K562 (cell line): ENCODE measurements around the gene SLCO2A1. TPM values are rescaled to one million over a fixed set of nuclear protein-coding genes. Genes with fewer than 3 reads are reported as not detected.

ENCODE experiments used
- ATAC-seq: fragments of 200-7000 bp; cut with Tn5 transposase; 3 replicates; pipeline ENCODE4 v1.9.1; 2020; ENCODE audit warnings: moderate library complexity
- BruUV-seq: library from RNA; stranded (reverse); fragments of 400-500 nt; replicated peaks from 2 replicates; lab custom pipeline; 2021; lab: Mats Ljungman, UMichigan
- CTCF ChIA-PET: fragments of 300-600 bp; formaldehyde crosslinking; extraction: SDS; loops from one replicate; lab custom pipeline; 2021; ENCODE audit warnings: low intra/inter-chr PET ratio; lab: Yijun Ruan, JAX
- POLR2A ChIA-PET: fragments of 300-600, 350-650 bp; sonication (Branson Sonifier 250); formaldehyde crosslinking; extraction: SDS; loops from one replicate; lab custom pipeline; 2021; ENCODE audit warnings: antibody characterized with exemption, inconsistent platforms; lab: Yijun Ruan, JAX
- DNase-seq, 4 experiments: peaks; one replicate each; pipeline versions ENCODE4 v3.0.0 to v3.0.0-alpha.2; 2011 to 2018; ENCODE audit warnings: low spot score in 3 of 4, mixed read lengths in 3 of 4; ENCODE audit errors: extremely low read depth in 1 of 4
- FAIRE-seq: peaks from 2 replicates; lab custom pipeline; 2011; peaks lifted over from hg19 to GRCh38; lab: Jason Lieb, UNC
- H2AFZ ChIP-seq: 2 replicates; pipeline ENCODE4 v1.6.0; 2011; ENCODE audit warnings: low read depth, low read length, control low read depth, inconsistent platforms
- H3K27ac ChIP-seq: fragments of 200-600 bp; 3 replicates; pipeline ENCODE4 v1.8.0; 2011; ENCODE audit warnings: low read depth, mild to moderate bottlenecking, control low read depth, inconsistent platforms, low read length, moderate library complexity, mixed read lengths; ENCODE audit errors: extremely low read depth
- H3K27me3 ChIP-seq, 2 experiments: fragments of 300-600 bp in 1 of 2; 2 replicates in 1 of 2; 3 replicates in 1 of 2; pipeline versions ENCODE4 v1.6.0 to v1.8.0; 2011; ENCODE audit warnings: inconsistent platforms in 2 of 2, low read length in 2 of 2, mild to moderate bottlenecking in 1 of 2, mixed read lengths in 1 of 2, moderate library complexity in 1 of 2; ENCODE audit not compliant: control insufficient read depth in 2 of 2, insufficient read depth in 2 of 2
- H3K36me3 ChIP-seq: fragments of 300-600 bp; 3 replicates; pipeline ENCODE4 v1.8.0; 2011; ENCODE audit warnings: mild to moderate bottlenecking, low read length, inconsistent platforms; ENCODE audit not compliant: control insufficient read depth, insufficient read depth
- H3K4me1 ChIP-seq, 2 experiments: fragments of 200-600 bp in 1 of 2; replicated peaks in 1 of 2; 2 replicates in 1 of 2; 3 replicates in 1 of 2; pipeline versions ENCODE4 v1.5.1 to v1.8.0; 2011; ENCODE audit warnings: inconsistent platforms in 2 of 2, low read length in 2 of 2, mild to moderate bottlenecking in 1 of 2, mixed read lengths in 1 of 2, moderate library complexity in 1 of 2; ENCODE audit not compliant: control insufficient read depth in 2 of 2, insufficient read depth in 2 of 2
- H3K4me2 ChIP-seq: 2 replicates; pipeline ENCODE4 v1.6.1; 2011; ENCODE audit warnings: low read length, control low read depth, inconsistent platforms, mixed read lengths; ENCODE audit not compliant: insufficient read depth
- H3K4me3 ChIP-seq: fragments of 200-600 bp; sonication (generic), shearing (Covaris generic); 2 replicates; pipeline ENCODE4 v1.5.1; 2016; ENCODE audit warnings: control low read depth, inconsistent platforms
- H3K79me2 ChIP-seq: fragments of 200-600 bp; 3 replicates; pipeline ENCODE4 v1.8.0; 2011; ENCODE audit warnings: low read length, inconsistent platforms; ENCODE audit not compliant: control insufficient read depth, insufficient read depth
- H3K9ac ChIP-seq, 2 experiments: 2 replicates each; pipeline versions ENCODE4 v1.6.0 to v1.6.1; 2011; ENCODE audit warnings: low read depth in 2 of 2, low read length in 2 of 2, control low read depth in 1 of 2, inconsistent platforms in 1 of 2, mild to moderate bottlenecking in 1 of 2, mixed read lengths in 1 of 2; ENCODE audit not compliant: insufficient read depth in 1 of 2
- H3K9me1 ChIP-seq: one replicate; pipeline ENCODE4 v1.6.0; 2011; ENCODE audit warnings: inconsistent platforms, mild to moderate bottlenecking, low read length, moderate library complexity; ENCODE audit not compliant: control insufficient read depth, insufficient read depth
- H3K9me3 ChIP-seq: replicated peaks from 2 replicates; pipeline ENCODE4 v1.5.1; 2011; ENCODE audit warnings: low read depth, low read length, inconsistent platforms; ENCODE audit not compliant: control insufficient read depth, insufficient read depth
- H4K20me1 ChIP-seq: replicated peaks from 2 replicates; pipeline ENCODE4 v1.6.1; 2011; ENCODE audit warnings: low read length, inconsistent platforms, mixed read lengths; ENCODE audit not compliant: control insufficient read depth, insufficient read depth
- CTCF ChIP-seq, 3 experiments: IDR thresholded peaks in 2 of 3; conservative IDR thresholded peaks in 1 of 3; 2 replicates each; pipeline ENCODE4 v1.5.1; 2011 to 2012; ENCODE audit warnings: low read length in 3 of 3, mild to moderate bottlenecking in 3 of 3, control low read depth in 2 of 3, improper control_type of control experiment in 1 of 3, inconsistent platforms in 1 of 3, low read depth in 1 of 3, mixed read lengths in 1 of 3, moderate library complexity in 1 of 3; ENCODE audit not compliant: insufficient read depth in 2 of 3
- FOXO4 ChIP-seq: fragments of 450-650 bp; formaldehyde crosslinking; IDR thresholded peaks from 2 replicates; pipeline ENCODE4 v1.4.0; 2020; ENCODE audit warnings: mild to moderate bottlenecking, moderate library complexity
- LEF1 ChIP-seq: fragments of 450-650 bp; IDR thresholded peaks from 2 replicates; pipeline ENCODE4 v1.6.1; 2016; ENCODE audit warnings: mild to moderate bottlenecking
- RAD21 ChIP-seq, 2 experiments: fragments of 250-450 bp in 1 of 2; fragments of 450-650 bp in 1 of 2; sonication (Bioruptor Pico) in 1 of 2; formaldehyde crosslinking in 1 of 2; IDR thresholded peaks in 1 of 2; conservative IDR thresholded peaks in 1 of 2; 2 replicates each; pipeline versions ENCODE4 v1.4.0 to v1.8.0; 2020 to 2022; ENCODE audit warnings: mild to moderate bottlenecking in 2 of 2, moderate library complexity in 1 of 2
- REST ChIP-seq, 2 experiments: fragments of 450-650 bp; formaldehyde crosslinking in 1 of 2; IDR thresholded peaks; 2 replicates each; pipeline versions ENCODE4 v1.4.0 to v1.6.1; 2014 to 2020; ENCODE audit warnings: mild to moderate bottlenecking in 2 of 2, borderline replicate concordance in 1 of 2, low read depth in 1 of 2
- SMC3 ChIP-seq: conservative IDR thresholded peaks from 2 replicates; pipeline ENCODE4 v1.6.1; 2011; ENCODE audit warnings: low read depth, low read length, improper control_type of control experiment; ENCODE audit not compliant: insufficient read depth
- whole genome bisulfite sequencing: fragments of 100-300 bp; shearing (Covaris generic); methylation state at CpG from one replicate; pipeline ENCODE4 v1.1.6; 2016; ENCODE audit warnings: low coverage, mixed read lengths; ENCODE audit not compliant: insufficient coverage; ENCODE audit errors: missing lambda C conversion rate; 5-methylcytosine and 5-hydroxymethylcytosine counted together
- in situ Hi-C: fragments of 300-500 bp; cut with MboI; formaldehyde crosslinking; loops from 4 replicates; pipeline ENCODE4 v1.15.0; 2018; ENCODE audit warnings: inconsistent platforms, mixed read lengths
- intact Hi-C: fragments of 100-400 bp; cut with micrococcal nuclease; formaldehyde crosslinking; loops from 2 replicates; pipeline ENCODE4 v1.14.2; 2022
- polyA plus RNA-seq, 8 experiments: library from polyadenylated mRNA; depleted of rRNA in 4 of 8; stranded (reverse) in 5 of 8; unstranded in 3 of 8; fragments of >200 nt; fragmentation: Nextera tagmentation in 2 of 8; fragmentation: Illumina TruSeq in 1 of 8; extraction: Ambion mirVana in 2 of 8; extraction: Trizol in 1 of 8; gene quantifications; 2 replicates each; pipeline versions ENCODE4 v1.2.1 to v1.2.3, GENCODE V29; 2011 to 2014; ENCODE audit warnings: inconsistent platforms in 1 of 8, missing spikeins in 1 of 8
- total RNA-seq, 7 experiments: library from RNA; depleted of rRNA in 6 of 7; stranded (reverse); fragments of >200 nt in 6 of 7; fragmentation: Illumina TruSeq in 2 of 7; extraction: Trizol in 2 of 7; gene quantifications; 2 replicates each; pipeline versions ENCODE4 v1.2.1 to v1.2.3, GENCODE V29; 2011 to 2021; ENCODE audit warnings: low replicate concordance in 1 of 7

Gene SLCO2A1
- total and polyA plus RNA-seq, 9 of the 15 experiments (the other 6 are each of a cell fraction or from before 2014, with no cell fraction given): 0.16 to 1.0 TPM; not detected in 7

- no peak overlapping the region for H2AFZ ChIP-seq
- intact Hi-C loops (loop anchor here (1.0 to 5.0 kb wide), 3 partner anchors 67 to 239 kb away; partner anchors contain the start of gene TOPBP1), in situ Hi-C loops (loop anchor here (25.0 kb wide), 1 partner anchor 239 kb away; the partner anchor contains the start of gene TOPBP1)
- H3K27ac ChIP-seq: no peak overlapping the region
- no peaks in the 10 kb centered on the region for H3K9me3 ChIP-seq
- H3K4me3 ChIP-seq: no peak overlapping the region
- no peaks in the 10 kb centered on the region for H3K36me3 ChIP-seq
- no peaks in the 10 kb centered on the region for H3K79me2 ChIP-seq
- no peaks in the 10 kb centered on the region for H4K20me1 ChIP-seq
- H3K27me3 ChIP-seq: 0 out of 5 replicates have a peak, but pooled peaks cover 0 to 6% of the 10 kb centered on the region in 2 experiments
- no peaks in the 10 kb centered on the region for H3K9me1 ChIP-seq
- TF ChIP-seq CTCF (IDR thresholded peaks at IDR 0.05 in 2 of 3, conservative IDR thresholded peaks at IDR 0.05 in 1 of 3; ENCODE audit: insufficient read depth in 2 of 3, low read depth in 1 of 3, low read length in 3 of 3) (peak; percentile 68 to 85 (median 85)), REST (IDR thresholded peaks at IDR 0.05; ENCODE audit: borderline replicate concordance) (peak; percentile 65), REST (CRISPR knock-in tag; IDR thresholded peaks at IDR 0.05; ENCODE audit: low read depth) (no peak), FOXO4 (CRISPR knock-in tag) (no peak), SMC3 (peak; percentile 39), RAD21 (CRISPR knock-in tag; conservative IDR thresholded peaks at IDR 0.05 in 1 of 2, IDR thresholded peaks at IDR 0.05 in 1 of 2) (peak; percentile 64 to 80), LEF1 (no peak)
- no TSS peak for BruUV-seq
- H3K4me2 ChIP-seq: no peak overlapping the region
- CTCF ChIA-PET: interaction anchor here (0.5 kb wide), 2 partner anchors 478 to 1171 kb away, joined by 3 to 6 read pairs; no protein-coding TSS in a partner anchor
- FAIRE-seq: peak; percentile 48
- peaks cover 3 to 4% of the 10 kb centered on the region in 2 experiments; a peak in 3 of 5 replicates for H3K4me1 ChIP-seq
- POLR2A ChIA-PET: no interaction called here
- DNase-seq: peak in 2 of 4 experiments; percentile 29 to 36
- ATAC-seq: peak; percentile 90
- whole genome bisulfite sequencing: 10% methylated on average over 1 of the region's 1 CpG
- H3K9ac ChIP-seq: no peak overlapping the region
These were observed 128.6 kb downstream of the SLCO2A1 start for GRCh38 chr3:133901083-133901482.
